ENCODE results near the gene GMNC. TPM values are rescaled to one million over a fixed set of nuclear protein-coding genes. Genes with fewer than 3 reads are reported as not detected.

GMNC gene
- total RNA-seq, 1 experiment from 2014 or later = 0.27 TPM

DNA sequence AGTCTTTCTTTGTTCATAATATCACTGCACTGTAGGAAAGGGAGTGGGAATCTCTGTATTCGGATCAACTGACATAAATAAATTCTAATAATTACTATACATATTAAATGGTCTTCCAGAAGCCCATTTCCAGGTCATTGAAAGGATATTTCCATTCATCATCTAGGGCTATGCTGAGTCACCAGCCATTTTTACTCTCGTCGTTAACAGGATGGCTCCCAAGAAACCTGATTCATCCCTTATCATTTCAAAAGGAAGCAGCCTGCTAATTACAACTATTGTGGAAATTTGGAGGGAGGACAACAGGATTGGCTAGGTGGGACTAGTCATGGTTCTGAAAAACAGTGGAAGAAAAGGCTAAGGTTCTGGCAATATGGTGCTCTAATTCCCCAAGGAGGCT lies 13.6 kb downstream of the GMNC start:
- Histone ChIP-seq H3K36me3 (ENCODE audit: control insufficient read depth in 1 of 2, insufficient read depth in 2 of 2, low read length in 2 of 2) (no peaks in the 10 kb centered on the region), H3K27ac (ENCODE audit: low read depth, low read length) (no peak overlapping the region), H3K4me3 (replicated peaks in 1 of 2; ENCODE audit: low read depth in 1 of 2, low read length in 2 of 2) (no peak overlapping the region), H3K9me3 (ENCODE audit: control insufficient read depth in 1 of 2, insufficient read depth in 1 of 2, low read depth in 1 of 2, low read length in 2 of 2) (no peaks in the 10 kb centered on the region), H3K27me3 (ENCODE audit: insufficient read depth, low read length) (no peaks in the 10 kb centered on the region), H3K4me2 (ENCODE audit: low read length) (no peak overlapping the region), H3K9me2 (ENCODE audit: insufficient read depth) (no peaks in the 10 kb centered on the region), H3K9ac (ENCODE audit: low read length) (no peak overlapping the region), H3K4me1 (ENCODE audit: control insufficient read depth in 1 of 2, insufficient read depth in 2 of 2, low read length in 2 of 2) (no peaks in the 10 kb centered on the region), H4K20me1 (ENCODE audit: insufficient read depth) (no peaks in the 10 kb centered on the region), H3K79me2 (ENCODE audit: insufficient read depth, low read length) (no peaks in the 10 kb centered on the region), H2AFZ (ENCODE audit: low read depth, low read length, poor library complexity, severe bottlenecking) (no peak overlapping the region)
- intact Hi-C loops (cut with micrococcal nuclease) = no loop called here
- POLR2A ChIA-PET = no interaction called here
- BruUV-seq (replicated peaks) = no TSS peak
- DNase-seq (ENCODE audit: low read depth, low spot score) (no peak), ATAC-seq (no peak)
- TF ChIP-seq, protein P1, sequence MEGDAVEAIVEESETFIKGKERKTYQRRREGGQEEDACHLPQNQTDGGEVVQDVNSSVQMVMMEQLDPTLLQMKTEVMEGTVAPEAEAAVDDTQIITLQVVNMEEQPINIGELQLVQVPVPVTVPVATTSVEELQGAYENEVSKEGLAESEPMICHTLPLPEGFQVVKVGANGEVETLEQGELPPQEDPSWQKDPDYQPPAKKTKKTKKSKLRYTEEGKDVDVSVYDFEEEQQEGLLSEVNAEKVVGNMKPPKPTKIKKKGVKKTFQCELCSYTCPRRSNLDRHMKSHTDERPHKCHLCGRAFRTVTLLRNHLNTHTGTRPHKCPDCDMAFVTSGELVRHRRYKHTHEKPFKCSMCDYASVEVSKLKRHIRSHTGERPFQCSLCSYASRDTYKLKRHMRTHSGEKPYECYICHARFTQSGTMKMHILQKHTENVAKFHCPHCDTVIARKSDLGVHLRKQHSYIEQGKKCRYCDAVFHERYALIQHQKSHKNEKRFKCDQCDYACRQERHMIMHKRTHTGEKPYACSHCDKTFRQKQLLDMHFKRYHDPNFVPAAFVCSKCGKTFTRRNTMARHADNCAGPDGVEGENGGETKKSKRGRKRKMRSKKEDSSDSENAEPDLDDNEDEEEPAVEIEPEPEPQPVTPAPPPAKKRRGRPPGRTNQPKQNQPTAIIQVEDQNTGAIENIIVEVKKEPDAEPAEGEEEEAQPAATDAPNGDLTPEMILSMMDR (IDR thresholded peaks at IDR 0.05 in 2 of 3, conservative IDR thresholded peaks at IDR 0.05 in 1 of 3; ENCODE audit: borderline replicate concordance in 1 of 3, insufficient read depth in 1 of 3, low read depth in 2 of 3, low read length in 2 of 3) = no peak
- no peak for TF ChIP-seq YY1 (IDR thresholded peaks at IDR 0.05; ENCODE audit: extremely low read depth, insufficient replicate concordance, low read depth, low read length)
- TF ChIP-seq, protein P2, sequence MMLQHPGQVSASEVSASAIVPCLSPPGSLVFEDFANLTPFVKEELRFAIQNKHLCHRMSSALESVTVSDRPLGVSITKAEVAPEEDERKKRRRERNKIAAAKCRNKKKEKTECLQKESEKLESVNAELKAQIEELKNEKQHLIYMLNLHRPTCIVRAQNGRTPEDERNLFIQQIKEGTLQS (IDR thresholded peaks at IDR 0.05) = no peak
- TF ChIP-seq EZH2 (IDR thresholded peaks at IDR 0.05) = no peak
- no peak for TF ChIP-seq CBX3 (IDR thresholded peaks at IDR 0.05; ENCODE audit: low read depth)
- no peak for TF ChIP-seq SIN3A (IDR thresholded peaks at IDR 0.05; ENCODE audit: low read depth)
- TF ChIP-seq POLR2AphosphoS5 (IDR thresholded peaks at IDR 0.05; ENCODE audit: low read depth, low read length) = no peak
- no peak for TF ChIP-seq ELF1 (IDR thresholded peaks at IDR 0.05; ENCODE audit: borderline replicate concordance, low read depth)
- TF ChIP-seq, protein P3, sequence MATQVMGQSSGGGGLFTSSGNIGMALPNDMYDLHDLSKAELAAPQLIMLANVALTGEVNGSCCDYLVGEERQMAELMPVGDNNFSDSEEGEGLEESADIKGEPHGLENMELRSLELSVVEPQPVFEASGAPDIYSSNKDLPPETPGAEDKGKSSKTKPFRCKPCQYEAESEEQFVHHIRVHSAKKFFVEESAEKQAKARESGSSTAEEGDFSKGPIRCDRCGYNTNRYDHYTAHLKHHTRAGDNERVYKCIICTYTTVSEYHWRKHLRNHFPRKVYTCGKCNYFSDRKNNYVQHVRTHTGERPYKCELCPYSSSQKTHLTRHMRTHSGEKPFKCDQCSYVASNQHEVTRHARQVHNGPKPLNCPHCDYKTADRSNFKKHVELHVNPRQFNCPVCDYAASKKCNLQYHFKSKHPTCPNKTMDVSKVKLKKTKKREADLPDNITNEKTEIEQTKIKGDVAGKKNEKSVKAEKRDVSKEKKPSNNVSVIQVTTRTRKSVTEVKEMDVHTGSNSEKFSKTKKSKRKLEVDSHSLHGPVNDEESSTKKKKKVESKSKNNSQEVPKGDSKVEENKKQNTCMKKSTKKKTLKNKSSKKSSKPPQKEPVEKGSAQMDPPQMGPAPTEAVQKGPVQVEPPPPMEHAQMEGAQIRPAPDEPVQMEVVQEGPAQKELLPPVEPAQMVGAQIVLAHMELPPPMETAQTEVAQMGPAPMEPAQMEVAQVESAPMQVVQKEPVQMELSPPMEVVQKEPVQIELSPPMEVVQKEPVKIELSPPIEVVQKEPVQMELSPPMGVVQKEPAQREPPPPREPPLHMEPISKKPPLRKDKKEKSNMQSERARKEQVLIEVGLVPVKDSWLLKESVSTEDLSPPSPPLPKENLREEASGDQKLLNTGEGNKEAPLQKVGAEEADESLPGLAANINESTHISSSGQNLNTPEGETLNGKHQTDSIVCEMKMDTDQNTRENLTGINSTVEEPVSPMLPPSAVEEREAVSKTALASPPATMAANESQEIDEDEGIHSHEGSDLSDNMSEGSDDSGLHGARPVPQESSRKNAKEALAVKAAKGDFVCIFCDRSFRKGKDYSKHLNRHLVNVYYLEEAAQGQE (IDR thresholded peaks at IDR 0.05; ENCODE audit: low read depth) = no peak
- CTCF ChIA-PET = no interaction called here
- RAD21 ChIA-PET (ENCODE audit: low non-redundant PET in 1 of 2, low total read pairs in 2 of 2, uncharacterized antibody in 2 of 2, unreplicated experiment in 2 of 2) = no interaction called here

Measured in HCT116 (cell line).